CD1c-positive myeloid dendritic cell (primary cell): Measurements from ENCODE around the gene KCNIP1.

Experiments
- DNase-seq: peaks from one replicate; pipeline ENCODE4 v3.0.0-alpha.2; 2016; ENCODE audit errors: extremely low spot score

KCNIP1 gene

GRCh38 chr5:170508660-170509347 is 5.0 kb downstream of the KCNIP1 start:
- DNase-seq = no peak

- no peak for DNase-seq
Measured at GRCh38 chr5:170509348-170509660, 5.5 kb downstream of the KCNIP1 start.

GRCh38 chr5:170510126-170510525 is 6.3 kb downstream of the KCNIP1 start:
- DNase-seq = no peak

- peak; percentile 42 for DNase-seq
Measured at GRCh38 chr5:170510559-170510958, 6.7 kb downstream of the KCNIP1 start.

GRCh38 chr5:170511551-170512258 is 7.9 kb downstream of the KCNIP1 start:
- DNase-seq = peak; percentile 43

- DNase-seq = no peak
Measured at GRCh38 chr5:170513856-170514525, 10.2 kb downstream of the KCNIP1 start.

- no peak for DNase-seq
Measured at GRCh38 chr5:170517411-170517810, 13.6 kb downstream of the KCNIP1 start.

GRCh38 chr5:170518277-170518676 is 14.5 kb downstream of the KCNIP1 start:
- no peak for DNase-seq

- DNase-seq = no peak
Measured at GRCh38 chr5:170519549-170519948, 15.7 kb downstream of the KCNIP1 start.

GRCh38 chr5:170520372-170520771 is 16.6 kb downstream of the KCNIP1 start:
- no peak for DNase-seq

GRCh38 chr5:170522211-170523141 is 18.7 kb downstream of the KCNIP1 start:
- DNase-seq = peak; percentile 13

- no peak for DNase-seq
Measured at GRCh38 chr5:170523142-170523551, 19.3 kb downstream of the KCNIP1 start.

- no peak for DNase-seq
Measured at GRCh38 chr5:170523830-170524229, 20.0 kb downstream of the KCNIP1 start.

- no peak for DNase-seq
Measured at GRCh38 chr5:170524576-170524975, 20.8 kb downstream of the KCNIP1 start.

GRCh38 chr5:170525470-170526211 is 21.8 kb downstream of the KCNIP1 start:
- no peak for DNase-seq

- no peak for DNase-seq
Measured at GRCh38 chr5:170527991-170528390, 24.2 kb downstream of the KCNIP1 start.

GRCh38 chr5:170528976-170529375 is 25.2 kb downstream of the KCNIP1 start:
- DNase-seq = no peak

- DNase-seq = no peak
Measured at GRCh38 chr5:170532935-170533334, 29.1 kb downstream of the KCNIP1 start.

GRCh38 chr5:170533383-170533782 is 29.6 kb downstream of the KCNIP1 start:
- no peak for DNase-seq

- no peak for DNase-seq
Measured at GRCh38 chr5:170534177-170534576, 30.4 kb downstream of the KCNIP1 start.

- no peak for DNase-seq
Measured at GRCh38 chr5:170534941-170535340, 31.1 kb downstream of the KCNIP1 start.
